DOHH2 (cell line): ENCODE results near the gene ACSL5.

Experiments used
- EZH2phosphoT487 ChIP-seq: fragments of 200-600 bp; sonication (generic); IDR thresholded peaks from 2 replicates; pipeline ENCODE4 v1.6.1; 2017; ENCODE audit warnings: borderline replicate concordance, mild to moderate bottlenecking, antibody characterized with exemption, low read length, moderate library complexity, mixed read lengths
- TF ChIP-seq, protein P1 (sequence below): fragments of 200-600 bp; sonication (generic); IDR thresholded peaks from one replicate; pipeline ENCODE4 v1.5.1; 2014; ENCODE audit warnings: antibody characterized with exemption, mild to moderate bottlenecking, low read depth, low read length; ENCODE audit not compliant: poor library complexity, severe bottlenecking

- TF ChIP-seq, protein P1, sequence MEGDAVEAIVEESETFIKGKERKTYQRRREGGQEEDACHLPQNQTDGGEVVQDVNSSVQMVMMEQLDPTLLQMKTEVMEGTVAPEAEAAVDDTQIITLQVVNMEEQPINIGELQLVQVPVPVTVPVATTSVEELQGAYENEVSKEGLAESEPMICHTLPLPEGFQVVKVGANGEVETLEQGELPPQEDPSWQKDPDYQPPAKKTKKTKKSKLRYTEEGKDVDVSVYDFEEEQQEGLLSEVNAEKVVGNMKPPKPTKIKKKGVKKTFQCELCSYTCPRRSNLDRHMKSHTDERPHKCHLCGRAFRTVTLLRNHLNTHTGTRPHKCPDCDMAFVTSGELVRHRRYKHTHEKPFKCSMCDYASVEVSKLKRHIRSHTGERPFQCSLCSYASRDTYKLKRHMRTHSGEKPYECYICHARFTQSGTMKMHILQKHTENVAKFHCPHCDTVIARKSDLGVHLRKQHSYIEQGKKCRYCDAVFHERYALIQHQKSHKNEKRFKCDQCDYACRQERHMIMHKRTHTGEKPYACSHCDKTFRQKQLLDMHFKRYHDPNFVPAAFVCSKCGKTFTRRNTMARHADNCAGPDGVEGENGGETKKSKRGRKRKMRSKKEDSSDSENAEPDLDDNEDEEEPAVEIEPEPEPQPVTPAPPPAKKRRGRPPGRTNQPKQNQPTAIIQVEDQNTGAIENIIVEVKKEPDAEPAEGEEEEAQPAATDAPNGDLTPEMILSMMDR: no peak
- no peak for TF ChIP-seq EZH2phosphoT487
These were observed 37.2 kb upstream of the ACSL5 start for GRCh38 chr10:112336556-112337201.
